Hepatocyte (in vitro differentiated cells): Measurements from ENCODE around the gene DTHD1.

ENCODE experiments used
- CTCF ChIP-seq: fragments of 200-600 bp; sonication (generic); IDR thresholded peaks from 2 replicates; pipeline ENCODE4 v1.5.1; 2016; ENCODE audit warnings: antibody characterized with exemption, mild to moderate bottlenecking; ENCODE audit not compliant: poor library complexity
- EZH2 ChIP-seq: fragments of 200-600 bp; sonication (generic); IDR thresholded peaks from 2 replicates; pipeline ENCODE4 v1.6.1; 2016; ENCODE audit warnings: antibody characterized with exemption, mild to moderate bottlenecking, borderline replicate concordance
- EZH2phosphoT487 ChIP-seq: fragments of 200-600 bp; sonication (generic); IDR thresholded peaks from one replicate; pipeline ENCODE4 v1.6.1; 2018; ENCODE audit warnings: antibody characterized with exemption, mild to moderate bottlenecking, low read depth, moderate library complexity; ENCODE audit not compliant: unreplicated experiment, severe bottlenecking

DNA sequence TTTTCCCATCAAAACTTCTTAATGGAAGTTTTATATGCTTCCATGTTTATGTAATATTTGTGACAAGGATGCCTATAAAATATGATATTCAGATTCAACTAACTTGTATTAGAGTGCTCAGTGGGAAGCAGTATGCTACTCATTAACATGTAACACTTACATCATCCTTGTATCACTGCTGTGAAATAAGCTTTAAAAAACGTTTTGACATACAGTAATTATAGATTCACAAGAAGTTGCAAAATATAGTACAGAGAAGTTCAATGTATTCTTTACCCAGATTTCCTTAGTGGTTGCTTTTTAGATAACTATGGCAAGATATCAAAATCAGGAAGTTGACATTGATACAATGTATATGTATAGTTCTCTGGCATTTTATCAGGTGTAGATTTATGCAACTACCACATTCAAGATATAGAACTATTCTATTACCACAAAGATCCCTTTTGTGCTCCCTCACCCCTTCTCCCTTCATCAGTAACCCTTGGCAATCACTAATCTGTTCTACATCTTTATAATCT is 56.3 kb downstream of the DTHD1 start:
- no peak for TF ChIP-seq CTCF
- TF ChIP-seq EZH2phosphoT487, result no peak
- TF ChIP-seq EZH2, result no peak
